HCT116 (cell line): ENCODE data around the gene USP32. TPM values are rescaled to one million over a fixed set of nuclear protein-coding genes. Genes with fewer than 3 reads are reported as not detected.

Experiments
- ATAC-seq: fragments of 200-7000 bp; cut with Tn5 transposase; 2 replicates; pipeline ENCODE4 v1.9.1; 2020; ENCODE audit warnings: mild to moderate bottlenecking, moderate library complexity
- BruUV-seq: library from RNA; stranded (reverse); fragments of 400-500 nt; replicated peaks from 2 replicates; lab custom pipeline; 2021; lab: Mats Ljungman, UMichigan
- CTCF ChIA-PET: fragments of 300-600 bp; sonication (Branson Sonifier 250); formaldehyde crosslinking; loops from one replicate; lab custom pipeline; 2021; ENCODE audit warnings: antibody characterized with exemption; lab: Charles Lee
- POLR2A ChIA-PET: fragments of 300-600, 350-600 bp; sonication (Branson Sonifier 250); formaldehyde crosslinking; loops from one replicate; lab custom pipeline; 2021; ENCODE audit warnings: antibody characterized with exemption; lab: Charles Lee
- RAD21 ChIA-PET, 2 experiments: fragments of 300-600 bp; sonication (Branson Sonifier 250); formaldehyde crosslinking; loops; one replicate each; lab custom pipeline; 2023; ENCODE audit warnings: low total read pairs in 2 of 2; ENCODE audit not compliant: uncharacterized antibody in 2 of 2, unreplicated experiment in 2 of 2, low non-redundant PET in 1 of 2; lab: Charles Lee
- DNase-seq: peaks from one replicate; pipeline ENCODE4 v3.0.0-alpha.2; 2010; ENCODE audit warnings: low read depth, low spot score
- H2AFZ ChIP-seq: fragments of 200-600 bp; shearing (Covaris generic), sonication (generic); 2 replicates; pipeline ENCODE4 v1.6.1; 2017; ENCODE audit warnings: low read depth, mixed run types, mixed read lengths, antibody characterized with exemption, low read length; ENCODE audit not compliant: poor library complexity, severe bottlenecking
- H3K27ac ChIP-seq: 2 replicates; pipeline ENCODE4 v1.5.1; 2012; ENCODE audit warnings: low read depth, low read length
- H3K27me3 ChIP-seq: fragments of 200-600 bp; sonication (generic); 2 replicates; pipeline ENCODE4 v1.6.1; 2016; ENCODE audit warnings: mixed run types, low read length, mixed read lengths; ENCODE audit not compliant: insufficient read depth
- H3K36me3 ChIP-seq, 2 experiments: fragments of 200-500 bp in 1 of 2; fragments of 200-600 bp in 1 of 2; sonication (Bioruptor generic) in 1 of 2; sonication (generic) in 1 of 2; 2 replicates each; pipeline versions ENCODE4 v1.5.1 to v1.6.1; 2014 to 2016; ENCODE audit warnings: low read length in 2 of 2, inconsistent platforms in 1 of 2, mixed read lengths in 1 of 2, mixed run types in 1 of 2; ENCODE audit not compliant: insufficient read depth in 2 of 2, control insufficient read depth in 1 of 2
- H3K4me1 ChIP-seq, 2 experiments: fragments of 200-600 bp in 1 of 2; sonication (generic) in 1 of 2; 2 replicates each; pipeline versions ENCODE4 v1.5.1 to v1.6.1; 2012 to 2017; ENCODE audit warnings: low read length in 2 of 2, inconsistent platforms in 1 of 2, mild to moderate bottlenecking in 1 of 2, mixed read lengths in 1 of 2, mixed run types in 1 of 2, moderate library complexity in 1 of 2; ENCODE audit not compliant: insufficient read depth in 2 of 2, control insufficient read depth in 1 of 2
- H3K4me2 ChIP-seq: fragments of 200-600 bp; sonication (generic); 2 replicates; pipeline ENCODE4 v1.6.1; 2017; ENCODE audit warnings: mixed run types, low read length, mixed read lengths
- H3K4me3 ChIP-seq, 2 experiments: fragments of 200-600 bp in 1 of 2; sonication (generic) in 1 of 2; replicated peaks in 1 of 2; 2 replicates each; pipeline ENCODE4 v1.5.1; 2011 to 2016; ENCODE audit warnings: low read length in 2 of 2, control low read depth in 1 of 2, low read depth in 1 of 2, mild to moderate bottlenecking in 1 of 2, mixed read lengths in 1 of 2, mixed run types in 1 of 2
- H3K79me2 ChIP-seq: fragments of 200-600 bp; sonication (generic); 2 replicates; pipeline ENCODE4 v1.6.1; 2017; ENCODE audit warnings: mild to moderate bottlenecking, mixed run types, low read length, moderate library complexity, mixed read lengths; ENCODE audit not compliant: insufficient read depth
- H3K9ac ChIP-seq: fragments of 200-600 bp; sonication (generic); 2 replicates; pipeline ENCODE4 v1.6.1; 2016; ENCODE audit warnings: low read length, mixed read lengths
- H3K9me2 ChIP-seq: fragments of 200-600 bp; sonication (generic), shearing (Covaris generic); 2 replicates; pipeline ENCODE4 v1.6.1; 2017; ENCODE audit warnings: mixed run types, mild to moderate bottlenecking, moderate library complexity; ENCODE audit not compliant: insufficient read depth
- H3K9me3 ChIP-seq, 2 experiments: fragments of 200-500 bp in 1 of 2; fragments of 200-600 bp in 1 of 2; sonication (Bioruptor generic) in 1 of 2; sonication (generic) in 1 of 2; 2 replicates each; pipeline ENCODE4 v1.6.1; 2014 to 2017; ENCODE audit warnings: low read length in 2 of 2, mixed read lengths in 2 of 2, inconsistent platforms in 1 of 2, low read depth in 1 of 2, mild to moderate bottlenecking in 1 of 2, mixed run types in 1 of 2, moderate library complexity in 1 of 2; ENCODE audit not compliant: control insufficient read depth in 1 of 2, insufficient read depth in 1 of 2
- H4K20me1 ChIP-seq: fragments of 200-600 bp; sonication (generic), shearing (Covaris generic); 2 replicates; pipeline ENCODE4 v1.6.1; 2017; ENCODE audit warnings: mixed run types, mild to moderate bottlenecking, moderate library complexity; ENCODE audit not compliant: insufficient read depth
- CTCF ChIP-seq, 3 experiments: fragments of 200-600 bp in 1 of 3; sonication (generic) in 1 of 3; IDR thresholded peaks in 2 of 3; conservative IDR thresholded peaks in 1 of 3; 2 replicates each; pipeline ENCODE4 v1.5.1; 2012 to 2017; ENCODE audit warnings: low read depth in 2 of 3, low read length in 2 of 3, antibody characterized with exemption in 1 of 3, borderline replicate concordance in 1 of 3, control low read depth in 1 of 3, mild to moderate bottlenecking in 1 of 3, mixed read lengths in 1 of 3, mixed run types in 1 of 3, moderate library complexity in 1 of 3; ENCODE audit not compliant: insufficient read depth in 1 of 3
- EGR1 ChIP-seq: IDR thresholded peaks from 2 replicates; pipeline ENCODE4 v1.6.1; 2012; ENCODE audit warnings: low read depth
- ELF1 ChIP-seq: IDR thresholded peaks from 2 replicates; pipeline ENCODE4 v1.6.1; 2012; ENCODE audit warnings: low read depth, borderline replicate concordance
- EZH2 ChIP-seq: fragments of 200-600 bp; sonication (generic); IDR thresholded peaks from 2 replicates; pipeline ENCODE4 v1.6.1; 2017; ENCODE audit warnings: antibody characterized with exemption, mixed run types
- EZH2phosphoT487 ChIP-seq: fragments of 200-600 bp; IDR thresholded peaks from 2 replicates; pipeline ENCODE4 v1.6.1; 2018; ENCODE audit warnings: antibody characterized with exemption, borderline replicate concordance
- FOSL1 ChIP-seq: IDR thresholded peaks from 2 replicates; pipeline ENCODE4 v1.6.1; 2012; ENCODE audit warnings: low read depth
- POLR2A ChIP-seq: IDR thresholded peaks from 2 replicates; pipeline ENCODE4 v1.7.0; 2011; ENCODE audit warnings: borderline replicate concordance; ENCODE audit not compliant: insufficient read depth, insufficient read length; ENCODE audit errors: extremely low read depth
- POLR2AphosphoS5 ChIP-seq: IDR thresholded peaks from 2 replicates; pipeline ENCODE4 v1.6.1; 2011; ENCODE audit warnings: mild to moderate bottlenecking, low read depth, low read length, moderate library complexity
- SIN3A ChIP-seq: IDR thresholded peaks from 2 replicates; pipeline ENCODE4 v1.6.1; 2012; ENCODE audit warnings: low read depth
- ZBTB33 ChIP-seq: IDR thresholded peaks from 2 replicates; pipeline ENCODE4 v1.6.1; 2011; ENCODE audit warnings: mild to moderate bottlenecking, low read length, moderate library complexity; ENCODE audit not compliant: insufficient replicate concordance; ENCODE audit errors: extremely low read depth
- ZFX ChIP-seq: fragments of 450-650 bp; IDR thresholded peaks from 2 replicates; pipeline ENCODE4 v1.6.1; 2017
- ZNF274 ChIP-seq: fragments of 200-500 bp; sonication (Bioruptor generic); IDR thresholded peaks from 2 replicates; pipeline ENCODE4 v1.6.1; 2014; ENCODE audit warnings: mild to moderate bottlenecking, low read depth, low read length, inconsistent platforms
- intact Hi-C: fragments of 100-400 bp; cut with micrococcal nuclease; formaldehyde crosslinking; loops from 2 replicates; pipeline ENCODE4 v1.10.0; 2022
- total RNA-seq: library from RNA; stranded (reverse); gene quantifications from one replicate; pipeline ENCODE4 v1.2.1, GENCODE V29; 2021; ENCODE audit not compliant: unreplicated experiment

The USP32 gene
- total RNA-seq, 1 experiment from 2014 or later = 67.0 TPM

GRCh38 chr17:60403523-60403810 lies 11.5 kb upstream of the USP32 start:
- Histone ChIP-seq H3K27me3 (no peaks in the 10 kb centered on the region), H3K4me3 (no peak overlapping the region), H3K9me2 (no peaks in the 10 kb centered on the region), H2AFZ (no peak overlapping the region), H3K9ac (no peak overlapping the region), H3K79me2 (no peaks in the 10 kb centered on the region), H3K36me3 (no peaks in the 10 kb centered on the region), H3K4me1 (no peaks in the 10 kb centered on the region), H3K27ac (no peak overlapping the region), H3K4me2 (no peak overlapping the region), H3K9me3 (no peaks in the 10 kb centered on the region), H4K20me1 (no peaks in the 10 kb centered on the region)
- BruUV-seq = no TSS peak
- intact Hi-C loops = no loop called here
- TF ChIP-seq ZBTB33 = no peak
- no peak for TF ChIP-seq SIN3A
- no peak for TF ChIP-seq ELF1
- TF ChIP-seq ZNF274 = no peak
- TF ChIP-seq POLR2AphosphoS5 = no peak
- no peak for TF ChIP-seq ZFX
- TF ChIP-seq EZH2 = no peak
- no peak for TF ChIP-seq EGR1
- TF ChIP-seq EZH2phosphoT487 = no peak
- TF ChIP-seq FOSL1 = no peak
- no peak for TF ChIP-seq POLR2A
- TF ChIP-seq CTCF (IDR thresholded peaks at IDR 0.05 in 2 of 3, conservative IDR thresholded peaks at IDR 0.05 in 1 of 3; ENCODE audit: borderline replicate concordance in 1 of 3, insufficient read depth in 1 of 3, low read depth in 2 of 3, low read length in 2 of 3) = no peak
- ATAC-seq = no peak
- ChIA-PET POLR2A (no interaction called here), RAD21 (no interaction called here), CTCF (no interaction called here)
- no peak for DNase-seq
